ENCODE measurements around the gene ZMIZ1. TPM values are rescaled to one million over a fixed set of nuclear protein-coding genes. Genes with fewer than 3 reads are reported as not detected.
A peak's percentile ranks its signal among the peaks of the same experiment; 100 is the strongest.

The ZMIZ1 gene
- total and polyA plus RNA-seq, 4 donors: 18.3 to 80.2 (median 42.6) TPM

DNA sequence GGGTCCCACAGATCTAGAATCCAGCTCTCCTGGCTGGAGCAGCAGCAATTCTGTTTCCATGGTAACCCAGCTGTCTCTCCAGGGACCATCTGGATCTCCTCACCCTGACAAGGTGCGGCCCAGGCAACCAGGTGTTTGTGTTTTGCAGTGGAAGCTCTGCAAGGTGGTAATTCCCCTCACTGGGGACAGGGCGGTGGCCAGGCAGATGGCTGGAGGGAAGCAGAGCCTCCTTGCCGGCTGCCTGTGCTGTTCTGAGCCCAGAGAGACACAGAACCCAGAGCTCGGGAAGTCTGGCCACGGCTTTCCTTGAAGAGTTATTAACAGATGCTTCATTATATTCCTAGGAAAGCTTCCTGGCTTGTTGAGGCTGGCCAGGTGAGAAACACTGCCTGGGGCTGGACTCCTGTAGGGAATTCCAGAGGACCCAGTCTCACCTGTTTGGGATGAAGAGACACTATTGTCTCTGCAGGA is 160.3 kb downstream of the ZMIZ1 start:
- no peak for DNase-seq
- 83 to 84% methylated on average over 5 of the region's 5 CpGs for WGBS, 2 donors
- Histone ChIP-seq H3K9ac (ENCODE audit: insufficient read depth in 1 of 2, low read length in 2 of 2) (peak overlapping the region in 1 of 2 donors; percentile 84), H3K27ac (ENCODE audit: low read depth in 1 of 2, low read length in 1 of 2) (no peak overlapping the region), H3K4me3 (no peak overlapping the region), H3K4me1 (ENCODE audit: control insufficient read depth in 5 of 5, insufficient read depth in 5 of 5, low read length in 5 of 5) (peaks cover 0 to 31% (median 14%) of the 10 kb centered on the region in 5 donors), H3K36me3 (ENCODE audit: control insufficient read depth in 4 of 4, insufficient read depth in 4 of 4, low read length in 4 of 4) (peaks cover 0 to 21% (median 13%) of the 10 kb centered on the region in 4 donors), H3K27me3 (ENCODE audit: control insufficient read depth in 3 of 3, insufficient read depth in 3 of 3, low read length in 2 of 3) (no peaks in the 10 kb centered on the region), H3K9me3 (ENCODE audit: control insufficient read depth in 4 of 4, insufficient read depth in 3 of 4, low read length in 3 of 4) (no peaks in the 10 kb centered on the region)
- ATAC-seq (ENCODE audit: insufficient read depth, low FRiP score): no peak
- TF ChIP-seq, protein P1, sequence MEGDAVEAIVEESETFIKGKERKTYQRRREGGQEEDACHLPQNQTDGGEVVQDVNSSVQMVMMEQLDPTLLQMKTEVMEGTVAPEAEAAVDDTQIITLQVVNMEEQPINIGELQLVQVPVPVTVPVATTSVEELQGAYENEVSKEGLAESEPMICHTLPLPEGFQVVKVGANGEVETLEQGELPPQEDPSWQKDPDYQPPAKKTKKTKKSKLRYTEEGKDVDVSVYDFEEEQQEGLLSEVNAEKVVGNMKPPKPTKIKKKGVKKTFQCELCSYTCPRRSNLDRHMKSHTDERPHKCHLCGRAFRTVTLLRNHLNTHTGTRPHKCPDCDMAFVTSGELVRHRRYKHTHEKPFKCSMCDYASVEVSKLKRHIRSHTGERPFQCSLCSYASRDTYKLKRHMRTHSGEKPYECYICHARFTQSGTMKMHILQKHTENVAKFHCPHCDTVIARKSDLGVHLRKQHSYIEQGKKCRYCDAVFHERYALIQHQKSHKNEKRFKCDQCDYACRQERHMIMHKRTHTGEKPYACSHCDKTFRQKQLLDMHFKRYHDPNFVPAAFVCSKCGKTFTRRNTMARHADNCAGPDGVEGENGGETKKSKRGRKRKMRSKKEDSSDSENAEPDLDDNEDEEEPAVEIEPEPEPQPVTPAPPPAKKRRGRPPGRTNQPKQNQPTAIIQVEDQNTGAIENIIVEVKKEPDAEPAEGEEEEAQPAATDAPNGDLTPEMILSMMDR (IDR thresholded peaks at IDR 0.05; ENCODE audit: control extremely low read depth, extremely low read depth): no peak

DNA sequence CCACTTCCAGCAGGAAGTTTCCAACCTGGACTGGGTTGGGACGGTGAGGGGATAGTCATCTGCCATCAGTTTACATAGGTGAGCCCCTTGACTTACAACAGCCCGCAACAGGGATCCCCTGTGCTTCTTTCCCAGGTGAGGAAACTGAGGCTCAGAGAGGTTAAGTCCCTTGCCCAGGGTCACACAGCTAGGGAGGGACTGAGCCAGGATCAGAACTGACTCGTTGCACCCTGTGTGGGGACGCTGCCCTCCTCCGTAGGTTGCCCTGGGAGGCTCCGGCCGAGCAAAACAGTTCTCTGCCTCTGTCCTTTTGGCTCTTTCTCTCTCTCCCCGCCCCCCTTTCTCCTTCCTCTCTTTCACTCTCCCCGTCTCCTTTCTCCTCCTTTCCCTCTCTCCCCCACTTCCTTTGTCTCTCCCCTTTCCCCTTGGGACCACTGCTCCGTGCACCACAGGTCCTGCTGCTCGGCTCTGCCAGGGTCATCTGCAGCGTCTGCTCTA is 161.1 kb downstream of the ZMIZ1 start:
- Histone ChIP-seq H3K4me1 (ENCODE audit: control insufficient read depth in 5 of 5, insufficient read depth in 5 of 5, low read length in 5 of 5) (peaks cover 0 to 26% (median 14%) of the 10 kb centered on the region in 5 donors), H3K9ac (ENCODE audit: insufficient read depth in 1 of 2, low read length in 2 of 2) (peak overlapping the region in 1 of 2 donors; percentile 84), H3K36me3 (ENCODE audit: control insufficient read depth in 4 of 4, insufficient read depth in 4 of 4, low read length in 4 of 4) (peaks cover 0 to 18% (median 10%) of the 10 kb centered on the region in 4 donors), H3K9me3 (ENCODE audit: control insufficient read depth in 4 of 4, insufficient read depth in 3 of 4, low read length in 3 of 4) (no peaks in the 10 kb centered on the region), H3K4me3 (no peak overlapping the region), H3K27ac (ENCODE audit: low read depth in 1 of 2, low read length in 1 of 2) (peak overlapping the region in 1 of 2 donors; percentile 44), H3K27me3 (ENCODE audit: control insufficient read depth in 3 of 3, insufficient read depth in 3 of 3, low read length in 2 of 3) (no peaks in the 10 kb centered on the region)
- ATAC-seq (ENCODE audit: insufficient read depth, low FRiP score) (no peak), DNase-seq (no peak)
- WGBS, 2 donors: 62 to 75% methylated on average over 12 of the region's 12 CpGs
- TF ChIP-seq, protein P1 (IDR thresholded peaks at IDR 0.05; ENCODE audit: control extremely low read depth, extremely low read depth): no peak

DNA sequence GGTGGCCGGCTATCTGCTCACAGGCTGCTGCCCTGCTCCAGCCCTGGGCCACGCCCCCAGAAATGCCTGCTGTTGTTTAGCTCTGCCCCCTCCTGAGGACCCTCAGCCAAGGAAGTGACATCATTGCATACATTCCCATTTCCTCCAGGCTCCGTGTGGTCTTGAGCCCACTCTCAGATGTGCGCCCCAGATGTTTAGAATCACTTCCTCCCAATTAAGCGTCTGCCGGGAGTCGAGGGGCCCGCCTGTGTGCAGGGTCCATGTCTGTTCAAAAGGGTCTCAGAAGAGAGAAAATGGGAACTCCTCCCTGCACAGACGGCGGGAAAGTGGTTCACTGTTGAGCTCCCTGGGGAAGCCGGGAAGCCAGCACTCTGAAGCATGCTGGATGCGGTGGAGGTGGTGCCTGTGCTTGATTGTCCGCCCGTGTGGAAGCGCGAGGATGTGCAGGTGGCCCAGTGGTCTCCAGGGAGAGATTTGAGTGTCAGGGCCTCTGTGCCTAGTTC is 161.6 kb downstream of the ZMIZ1 start:
- DNase-seq (peak; percentile 96 to 99 (median 98)), ATAC-seq (ENCODE audit: insufficient read depth, low FRiP score) (no peak)
- Histone ChIP-seq H3K9ac (ENCODE audit: insufficient read depth in 1 of 2, low read length in 2 of 2) (peak overlapping the region in 1 of 2 donors; percentile 84), H3K4me3 (no peak overlapping the region), H3K27me3 (ENCODE audit: control insufficient read depth in 3 of 3, insufficient read depth in 3 of 3, low read length in 2 of 3) (no peaks in the 10 kb centered on the region), H3K9me3 (ENCODE audit: control insufficient read depth in 4 of 4, insufficient read depth in 3 of 4, low read length in 3 of 4) (no peaks in the 10 kb centered on the region), H3K4me1 (ENCODE audit: control insufficient read depth in 5 of 5, insufficient read depth in 5 of 5, low read length in 5 of 5) (peaks cover 0 to 26% (median 14%) of the 10 kb centered on the region in 5 donors), H3K36me3 (ENCODE audit: control insufficient read depth in 4 of 4, insufficient read depth in 4 of 4, low read length in 4 of 4) (peaks cover 0 to 20% (median 9%) of the 10 kb centered on the region in 4 donors), H3K27ac (ENCODE audit: low read depth in 1 of 2, low read length in 1 of 2) (peak overlapping the region in 1 of 2 donors; percentile 44)
- 50 to 57% methylated on average over 16 of the region's 16 CpGs for WGBS, 2 donors
- TF ChIP-seq, protein P1 (IDR thresholded peaks at IDR 0.05; ENCODE audit: control extremely low read depth, extremely low read depth): no peak

Measured in lung (tissue), 12 donors.